HG03575 (cell line): ENCODE results near the gene MRPS21.
"Not testable (repeated sequence)": the region's sequence is repeated elsewhere in the genome, so short reads cannot be mapped to it uniquely, and the experiment has no call there.

Experiments used
- ATAC-seq: cut with Tn5 transposase; IDR thresholded peaks from one replicate; pipeline ENCODE4 v1.9.1; 2021; ENCODE audit not compliant: unreplicated experiment, insufficient number of reproducible peaks, low FRiP score; ENCODE audit errors: extremely low read depth

MRPS21 gene

GRCh38 chr1:150280138-150280707, 13.4 kb upstream of the MRPS21 start:
- ATAC-seq = no peak

GRCh38 chr1:150281221-150281757, 12.4 kb upstream of the MRPS21 start:
- ATAC-seq = no peak

GRCh38 chr1:150281758-150282557, 11.7 kb upstream of the MRPS21 start, which contains the start of gene CIART:
CIART (plus strand) TSS chr1:150282554; CDS start chr1:150283268, 714 bp downstream.
- no peak for ATAC-seq

- ATAC-seq = no peak
Measured at GRCh38 chr1:150282558-150282958, 11.1 kb upstream of the MRPS21 start.

- no peak for ATAC-seq
Measured at GRCh38 chr1:150283260-150283659, 10.4 kb upstream of the MRPS21 start.

GRCh38 chr1:150288382-150288781, 5.3 kb upstream of the MRPS21 start:
- no peak for ATAC-seq

GRCh38 chr1:150288822-150289221, 4.8 kb upstream of the MRPS21 start:
- ATAC-seq = no peak

- ATAC-seq = no peak
Measured at GRCh38 chr1:150295476-150295875, 1.8 kb downstream of the MRPS21 start.

- ATAC-seq = no peak
Measured at GRCh38 chr1:150299716-150300115, 6.1 kb downstream of the MRPS21 start.

- no peak for ATAC-seq
Measured at GRCh38 chr1:150302338-150302737, 8.7 kb downstream of the MRPS21 start.

GRCh38 chr1:150302902-150303301, 9.2 kb downstream of the MRPS21 start:
- ATAC-seq = no peak

GRCh38 chr1:150308585-150308984, 14.9 kb downstream of the MRPS21 start:
- not testable (repeated sequence) for ATAC-seq

- ATAC-seq = no peak
Measured at GRCh38 chr1:150309758-150310508, 16.3 kb downstream of the MRPS21 start.

- ATAC-seq = no peak
Measured at GRCh38 chr1:150311762-150312161, 18.1 kb downstream of the MRPS21 start.

GRCh38 chr1:150314691-150315090, 21.0 kb downstream of the MRPS21 start:
- ATAC-seq = not testable (repeated sequence)

- no peak for ATAC-seq
Measured at GRCh38 chr1:150320667-150320978, 27.0 kb downstream of the MRPS21 start.

- ATAC-seq = no peak
Measured at GRCh38 chr1:150321826-150322166, 28.1 kb downstream of the MRPS21 start.

- ATAC-seq = no peak
Measured at GRCh38 chr1:150322310-150322709, 28.6 kb downstream of the MRPS21 start.

GRCh38 chr1:150332651-150333290, 39.1 kb downstream of the MRPS21 start:
- no peak for ATAC-seq
